ENCODE results near the gene ANO2.
"Not testable (repeated sequence)": the region's sequence is repeated elsewhere in the genome, so short reads cannot be mapped to it uniquely, and the experiment has no call there.

Gene ANO2

DNA sequence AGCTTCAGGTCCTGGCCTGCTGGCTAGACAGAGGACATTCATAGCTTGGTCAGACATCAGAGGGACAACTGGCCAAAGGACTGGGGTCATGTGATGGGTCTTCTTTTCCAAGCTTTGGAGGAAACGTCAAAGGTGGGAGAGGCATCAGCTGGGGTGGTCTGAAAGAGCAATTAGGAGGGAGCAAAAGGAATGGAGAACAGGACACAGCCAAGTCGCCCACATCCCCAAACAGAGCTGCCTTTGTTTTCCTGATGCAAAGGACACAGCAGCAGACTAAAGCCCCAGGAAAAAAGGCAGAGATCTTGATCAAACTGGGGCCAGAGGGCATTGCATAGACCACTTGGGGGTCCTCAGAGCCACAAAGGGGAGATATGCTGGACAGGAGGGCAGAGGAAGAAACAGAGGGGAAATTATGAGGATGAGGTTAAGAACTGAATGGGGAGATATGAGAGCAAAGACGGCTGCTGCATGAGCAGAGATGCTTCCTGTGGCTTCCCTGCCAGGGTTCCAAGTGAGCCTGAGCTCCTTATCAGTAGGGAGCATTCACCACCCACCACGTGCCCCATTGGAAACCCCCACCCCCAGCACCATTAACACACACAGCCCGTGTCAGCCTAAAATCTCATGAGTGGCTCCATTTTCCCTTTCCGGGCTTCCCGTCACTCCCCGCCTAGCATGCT is 62.4 kb downstream of the ANO2 start:
- DNase-seq: no peak

DNA sequence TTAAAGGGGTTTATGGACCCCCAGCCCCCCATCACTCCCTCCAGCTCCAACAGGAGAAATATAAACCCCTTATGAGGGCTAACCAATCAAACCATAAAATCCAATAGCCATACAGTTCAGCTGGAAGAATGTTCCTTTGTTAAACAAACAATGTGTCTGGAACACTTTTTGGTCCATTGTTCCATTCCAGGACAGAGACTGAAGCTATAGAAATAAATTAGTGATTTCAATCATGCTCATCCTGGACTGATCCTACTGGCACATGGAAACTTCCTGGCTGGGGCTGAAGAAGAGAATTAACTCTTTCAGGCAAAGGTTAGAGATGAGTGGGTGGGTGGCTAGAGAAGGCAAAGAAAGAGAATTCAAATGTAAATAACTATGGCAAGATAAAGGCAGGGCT is 63.4 kb downstream of the ANO2 start:
- no peak for DNase-seq

DNA sequence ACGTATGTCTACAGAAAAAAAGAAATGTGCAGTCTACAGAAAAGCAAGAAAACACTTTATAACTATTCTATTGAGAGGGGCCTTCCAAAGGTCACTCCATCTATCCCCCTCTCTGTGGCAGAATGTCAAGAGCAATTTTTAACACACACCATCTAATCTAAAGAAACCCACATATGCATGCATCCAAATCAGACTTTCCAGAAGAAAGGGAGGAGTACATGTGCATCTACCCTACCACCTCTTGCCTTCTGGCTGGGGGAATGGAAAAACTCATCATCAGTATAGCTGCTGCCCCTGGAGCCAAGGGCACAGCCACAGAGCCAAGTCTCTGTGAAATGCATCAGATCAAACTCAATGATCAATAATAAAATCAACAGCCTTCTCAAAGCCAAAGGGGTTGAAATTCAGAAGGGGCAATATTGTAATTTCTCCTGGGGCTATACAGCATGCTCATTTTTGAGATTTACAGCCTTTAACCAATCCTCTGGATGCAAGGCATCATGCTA is 63.9 kb downstream of the ANO2 start:
- DNase-seq: no peak

DNA sequence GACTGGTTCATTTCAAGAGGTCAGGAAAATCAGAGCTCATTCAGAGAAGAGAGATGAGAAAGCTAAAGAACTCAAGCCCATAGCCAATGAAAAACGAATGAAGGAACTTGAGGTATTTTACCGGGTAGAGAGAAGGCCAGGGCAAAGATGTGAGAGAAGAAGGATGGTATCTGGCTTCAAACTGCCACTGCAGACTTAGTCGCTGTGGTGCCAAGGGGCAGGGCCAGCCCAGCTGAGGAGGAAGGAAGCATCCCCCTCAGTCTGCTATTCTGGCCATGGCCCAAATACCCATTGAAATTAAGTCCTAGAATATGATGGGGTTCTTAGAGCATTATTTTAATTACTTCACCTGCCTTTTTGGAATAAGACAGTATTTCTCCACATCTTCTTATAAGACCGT is 69.2 kb downstream of the ANO2 start:
- DNase-seq: no peak

DNA sequence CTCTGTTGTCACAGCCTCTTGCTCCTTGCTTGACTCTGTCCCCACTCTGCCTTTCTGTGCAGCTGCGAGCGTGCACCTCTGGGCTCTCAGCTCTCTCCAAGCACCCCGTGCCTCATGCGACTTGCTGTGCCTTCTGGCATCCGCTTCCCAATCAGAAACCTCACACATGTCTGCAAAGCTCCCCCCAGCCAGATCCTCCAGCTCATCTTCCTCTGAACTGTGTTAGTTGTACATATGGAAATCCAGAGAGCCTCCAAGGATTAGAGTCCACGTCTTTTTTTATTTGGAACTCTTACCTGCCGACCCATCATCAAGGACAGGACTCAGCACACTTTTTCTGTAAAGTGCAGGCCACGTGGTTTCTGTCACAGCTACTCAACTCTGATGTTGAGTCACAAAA is 70.5 kb downstream of the ANO2 start:
- DNase-seq: no peak

DNA sequence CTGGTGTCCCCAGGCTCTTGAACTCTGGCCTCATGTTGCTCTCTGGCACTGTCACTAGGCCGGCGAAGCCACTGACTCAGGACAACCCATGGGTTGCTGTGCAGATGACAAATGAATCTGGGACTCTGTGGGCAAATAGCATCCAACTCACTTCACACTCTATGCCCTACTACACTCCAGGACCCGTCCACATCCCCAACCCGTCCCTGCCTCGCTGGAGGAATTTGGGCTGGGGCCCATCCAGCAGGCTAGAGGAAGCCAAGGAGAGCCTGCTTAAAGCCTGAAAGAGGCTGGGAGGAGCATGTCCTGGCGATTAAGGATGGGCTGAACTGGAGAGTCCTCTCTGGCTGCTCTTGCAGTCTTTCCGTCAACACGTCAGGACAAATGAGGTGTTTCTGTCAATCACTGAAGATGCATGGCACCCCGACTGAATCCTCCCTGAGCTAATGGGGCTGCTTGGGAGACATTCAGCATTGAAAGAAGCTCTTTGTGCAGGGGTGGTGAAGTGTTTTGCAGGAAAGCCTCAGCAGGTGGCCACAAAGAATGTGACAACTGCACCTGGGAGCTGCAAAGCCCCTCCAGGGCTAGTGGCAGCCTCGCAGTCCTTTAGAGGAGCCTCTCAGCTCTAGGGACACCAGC is 71.7 kb downstream of the ANO2 start:
- no peak for DNase-seq

DNA sequence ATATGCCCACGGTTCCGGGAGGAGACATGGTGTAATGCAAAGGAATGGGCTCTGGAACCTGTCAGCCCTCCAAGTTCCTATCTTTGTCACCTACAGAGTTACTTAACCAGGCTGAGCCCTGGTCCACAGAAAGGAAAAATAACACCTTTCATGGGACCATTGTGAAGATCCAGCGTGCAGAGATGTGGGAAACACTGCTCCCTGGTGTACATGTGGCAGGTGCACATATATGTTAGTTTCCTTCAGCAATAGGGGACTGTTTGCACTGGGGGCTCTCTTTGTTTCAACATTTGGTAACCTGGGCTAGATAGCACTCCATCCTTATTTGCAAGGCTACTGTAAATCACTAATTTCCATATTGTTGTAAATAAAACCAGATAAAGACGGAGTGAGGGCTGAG is 72.3 kb downstream of the ANO2 start:
- no peak for DNase-seq

DNA sequence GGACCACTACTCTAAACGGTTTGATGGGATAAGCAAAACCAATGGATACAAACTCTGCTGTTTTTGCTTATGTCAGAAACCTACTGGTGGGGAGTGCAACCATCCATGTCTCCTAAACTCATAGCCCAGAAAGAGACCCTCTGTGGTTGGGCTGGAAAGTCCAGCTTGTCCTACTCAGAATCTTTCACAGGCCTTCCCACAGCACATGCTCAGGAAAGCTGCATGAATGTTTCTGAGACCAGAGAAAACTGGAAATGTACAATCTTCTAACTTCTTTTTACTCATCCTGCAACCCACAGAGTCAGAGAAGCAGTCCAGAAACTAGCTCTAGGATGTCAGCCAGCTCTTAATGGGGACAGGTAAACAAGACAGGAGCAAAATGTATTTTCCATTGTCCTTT is 73.3 kb downstream of the ANO2 start:
- no peak for DNase-seq

DNA sequence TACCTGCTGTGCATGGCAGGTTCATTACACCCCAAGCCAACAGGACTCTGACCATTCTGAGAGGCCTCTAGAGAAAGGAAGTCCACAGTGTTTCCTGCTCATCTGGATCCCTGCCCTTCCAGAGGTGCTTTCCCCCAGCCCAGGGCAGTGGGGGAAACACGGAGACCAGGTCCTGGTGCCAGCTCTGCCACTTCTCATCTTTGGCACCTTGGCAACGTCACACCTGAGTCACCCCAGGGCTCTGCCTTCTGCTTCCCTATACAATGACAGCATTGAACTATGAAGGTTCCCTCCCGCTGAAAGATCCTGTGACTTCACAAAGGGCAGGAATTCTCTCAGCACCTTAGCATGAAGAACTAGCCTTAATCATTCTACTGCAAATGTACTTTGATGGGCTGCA is 74.9 kb downstream of the ANO2 start:
- DNase-seq: no peak

DNA sequence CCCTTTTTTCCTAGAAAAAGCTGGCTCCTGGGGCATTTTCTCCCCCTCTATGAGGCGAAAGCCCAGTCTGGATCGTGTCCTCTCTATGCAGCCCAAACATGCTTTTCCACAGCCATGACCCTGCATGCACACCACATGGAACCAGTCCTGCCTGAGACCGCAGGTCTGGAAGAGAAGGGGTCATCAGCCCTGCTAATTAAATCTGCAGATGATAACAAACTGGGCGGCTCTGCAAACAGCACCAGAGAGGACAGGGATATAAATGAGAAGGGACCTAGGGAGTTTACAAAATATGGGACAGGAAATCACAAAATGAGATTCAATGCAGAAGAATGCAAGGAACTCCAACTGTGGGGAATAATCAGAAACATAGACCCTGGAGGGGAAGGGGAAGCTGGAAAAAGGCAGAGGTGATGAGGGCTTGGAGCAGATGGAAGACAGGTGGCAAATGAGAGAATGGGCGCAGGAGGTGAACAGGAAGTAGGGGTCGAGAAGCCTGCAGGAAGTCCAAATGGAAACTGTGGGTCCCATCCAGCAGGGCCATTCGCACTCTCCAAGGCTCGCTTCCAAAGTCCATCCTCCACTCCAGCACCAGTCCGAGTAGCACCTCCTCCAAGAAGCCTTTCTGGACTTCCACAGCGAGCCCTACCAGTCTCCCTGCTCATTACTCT is 76.3 kb downstream of the ANO2 start:
- no peak for DNase-seq

DNA sequence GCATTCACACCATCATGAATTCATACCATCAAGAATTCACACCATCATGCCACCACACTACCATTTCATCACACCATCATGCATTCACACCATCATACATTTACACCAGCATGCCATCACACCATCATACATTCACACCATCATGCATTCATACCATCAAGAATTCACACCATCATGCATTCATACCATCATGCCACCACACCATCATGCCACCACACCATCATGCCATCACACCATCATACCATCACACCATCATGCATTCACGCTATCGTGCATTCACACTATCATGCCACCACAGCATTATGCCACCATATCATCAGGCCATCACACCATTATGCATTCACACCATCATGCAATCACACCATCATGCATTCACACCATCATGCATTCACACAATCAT is 79.7 kb downstream of the ANO2 start:
- DNase-seq: no peak

DNA sequence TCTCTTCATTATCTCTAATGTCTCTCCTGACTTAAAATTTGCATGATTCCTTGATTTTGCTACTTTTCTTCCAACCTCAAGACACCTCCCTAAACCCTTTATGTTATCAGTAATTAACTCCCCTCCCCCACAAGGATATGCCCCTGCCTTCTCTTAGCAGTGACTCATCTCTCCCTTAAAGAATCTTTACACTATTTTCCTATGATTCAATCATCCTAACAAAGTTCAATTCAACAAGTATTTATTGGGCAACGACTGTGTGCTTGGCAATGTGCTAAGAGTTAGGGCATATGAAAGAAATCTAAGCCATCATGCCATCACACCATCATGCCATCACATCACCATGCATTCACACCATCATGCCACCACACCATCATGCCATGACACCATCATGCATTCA is 80.1 kb downstream of the ANO2 start:
- no peak for DNase-seq

DNA sequence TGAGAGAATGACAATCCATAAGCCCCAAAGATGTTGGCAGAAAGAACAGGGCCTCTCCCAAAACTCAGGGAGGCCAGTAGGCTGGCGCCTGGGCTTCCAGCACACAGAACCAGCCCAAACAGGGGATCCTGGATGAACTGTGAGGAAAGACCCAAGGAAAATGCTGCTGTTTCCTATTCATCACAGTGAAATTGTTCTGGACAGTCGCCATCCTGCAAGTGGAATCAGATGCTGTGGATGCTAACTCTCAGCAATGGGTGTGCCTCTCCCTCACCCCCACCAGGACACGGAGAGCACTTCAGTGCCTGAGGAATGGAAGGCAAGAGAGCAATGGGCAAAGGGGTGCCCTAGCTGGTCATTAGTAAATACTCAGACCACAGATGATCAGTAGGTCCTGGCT is 80.8 kb downstream of the ANO2 start:
- no peak for DNase-seq

DNA sequence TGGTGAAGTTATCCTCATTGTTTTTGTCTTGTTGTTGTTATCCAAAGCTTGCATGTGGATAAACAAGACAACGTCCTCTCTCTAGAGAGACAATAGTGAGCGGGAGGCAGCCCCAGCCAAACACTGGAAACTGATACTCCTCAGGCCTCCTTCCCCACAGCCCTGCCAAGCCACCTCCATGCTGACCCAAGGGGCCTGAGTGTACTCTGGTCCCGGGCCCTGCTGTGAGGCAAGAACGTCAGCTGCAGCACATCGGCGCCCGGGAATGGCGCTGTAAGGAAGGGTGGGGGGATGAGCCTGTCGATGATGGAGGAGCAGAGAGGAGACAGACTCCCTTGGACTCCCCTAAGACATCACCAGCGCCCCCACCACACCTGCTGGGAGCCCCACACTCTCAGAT is 83.6 kb downstream of the ANO2 start:
- no peak for DNase-seq

DNA sequence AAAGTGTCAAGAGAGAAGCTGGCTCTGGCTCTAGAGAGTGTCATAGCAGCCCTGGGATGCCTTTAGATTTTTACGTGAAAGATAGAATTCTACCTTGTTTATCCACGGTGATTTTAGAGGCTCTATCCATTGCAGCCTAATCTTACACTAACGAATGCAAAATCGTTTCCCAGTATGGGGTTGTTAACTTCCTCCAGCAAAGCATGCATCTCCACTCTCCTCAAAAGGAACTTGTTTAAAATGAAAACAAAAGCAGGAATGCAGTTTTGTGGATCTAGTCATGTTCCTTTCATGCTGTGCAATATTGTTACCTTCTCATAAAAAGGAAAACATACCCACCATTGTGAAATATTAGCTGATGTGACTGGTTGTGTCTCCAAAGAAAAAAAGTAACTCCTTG is 88.4 kb downstream of the ANO2 start:
- no peak for DNase-seq

DNA sequence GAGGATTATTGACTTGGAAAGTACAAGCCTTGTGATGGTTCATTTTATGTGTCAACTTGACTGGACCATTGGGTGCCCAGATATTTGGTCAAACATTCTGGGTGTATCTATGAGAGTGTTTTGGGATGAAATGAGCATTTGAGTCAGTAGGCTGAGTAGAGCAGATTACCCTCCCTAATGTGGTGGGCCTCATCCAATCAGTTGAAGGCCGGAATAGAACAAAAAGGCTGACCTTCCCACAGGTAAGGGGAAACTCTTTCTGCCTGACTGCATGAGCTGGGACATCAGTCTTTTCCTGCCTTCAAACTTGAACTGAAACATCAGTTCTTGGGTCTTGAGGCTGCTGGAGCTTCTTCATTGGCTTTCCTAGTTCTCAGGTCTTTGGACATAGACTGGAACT is 98.1 kb downstream of the ANO2 start:
- no peak for DNase-seq

DNA sequence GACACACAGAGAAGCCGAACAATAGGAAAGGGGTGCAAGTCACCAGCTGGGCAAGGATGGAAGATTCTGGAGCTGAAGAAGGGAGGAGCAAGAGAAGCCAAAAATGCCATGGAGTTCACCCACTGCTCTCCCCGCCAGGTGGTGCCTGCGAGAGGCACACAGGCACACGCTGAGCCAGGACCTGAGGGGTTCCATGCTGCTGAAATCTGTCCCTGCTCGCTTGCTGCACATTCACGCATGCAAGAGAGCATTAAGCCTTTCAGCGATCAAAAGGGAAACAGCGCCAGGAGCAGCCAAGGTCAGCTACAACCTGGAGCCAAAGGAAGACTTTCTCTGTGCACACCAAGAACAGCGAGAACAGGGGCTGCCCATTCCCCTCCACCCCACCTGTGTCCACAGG is 104.1 kb downstream of the ANO2 start:
- no peak for DNase-seq

DNA sequence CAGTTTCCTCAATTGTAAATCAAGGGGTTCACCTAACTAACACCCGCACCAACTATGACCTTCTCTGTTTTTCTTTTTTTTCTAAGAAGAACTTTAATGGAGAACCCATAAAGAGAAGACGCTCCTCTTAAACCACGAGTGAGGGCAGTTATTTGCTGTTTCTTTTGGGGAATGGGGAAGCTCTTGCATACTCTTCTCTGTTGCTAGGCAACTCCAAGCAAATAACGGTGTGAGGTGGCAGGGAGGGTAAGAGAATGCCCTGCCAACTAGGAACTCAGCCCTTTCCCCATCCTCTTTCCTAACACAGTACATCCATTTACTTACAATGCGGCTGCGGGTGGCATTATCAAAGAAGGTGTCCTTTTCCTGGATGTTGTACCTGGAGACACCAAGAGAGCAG is 114.9 kb downstream of the ANO2 start:
- no peak for DNase-seq

DNA sequence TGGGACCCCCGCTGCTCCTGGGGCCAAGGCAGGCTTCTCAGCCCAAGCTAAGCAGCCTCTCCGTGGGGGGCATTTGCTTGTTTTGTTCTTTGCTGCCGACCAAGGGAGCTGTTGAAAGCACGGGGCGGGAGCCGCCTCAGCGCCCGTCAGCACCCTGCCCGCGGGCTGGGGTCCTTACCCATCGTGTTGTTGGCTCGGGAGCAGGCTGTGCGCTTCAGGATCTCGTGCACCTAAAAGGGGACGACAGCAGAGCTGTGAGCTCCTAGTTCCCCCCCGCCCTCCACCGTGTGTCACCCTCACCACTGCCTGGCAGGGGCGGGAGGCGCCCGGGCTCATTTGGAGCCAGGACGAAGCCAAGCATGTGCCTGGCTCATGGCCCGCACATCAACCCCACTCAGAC is 117.5 kb downstream of the ANO2 start:
- DNase-seq: no peak

DNA sequence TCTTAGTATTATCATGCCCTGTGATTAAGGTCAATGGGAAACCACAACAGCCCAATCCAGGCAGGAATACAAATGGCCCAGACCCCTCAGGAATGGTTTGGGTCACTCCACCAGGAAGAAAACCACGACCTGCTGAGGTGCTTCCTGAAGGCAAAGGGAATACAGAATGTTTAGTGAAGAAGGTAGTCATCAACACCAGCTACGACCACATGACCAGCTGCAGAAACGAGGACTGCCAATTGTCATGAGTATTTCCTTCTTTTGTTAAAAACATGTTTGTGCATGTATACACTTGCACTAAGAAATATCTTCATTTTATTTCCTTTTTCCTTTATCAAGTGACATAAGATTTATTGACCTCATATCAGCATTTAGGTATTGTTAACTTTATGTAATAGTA is 119.3 kb downstream of the ANO2 start:
- not testable (repeated sequence) for DNase-seq

DNA sequence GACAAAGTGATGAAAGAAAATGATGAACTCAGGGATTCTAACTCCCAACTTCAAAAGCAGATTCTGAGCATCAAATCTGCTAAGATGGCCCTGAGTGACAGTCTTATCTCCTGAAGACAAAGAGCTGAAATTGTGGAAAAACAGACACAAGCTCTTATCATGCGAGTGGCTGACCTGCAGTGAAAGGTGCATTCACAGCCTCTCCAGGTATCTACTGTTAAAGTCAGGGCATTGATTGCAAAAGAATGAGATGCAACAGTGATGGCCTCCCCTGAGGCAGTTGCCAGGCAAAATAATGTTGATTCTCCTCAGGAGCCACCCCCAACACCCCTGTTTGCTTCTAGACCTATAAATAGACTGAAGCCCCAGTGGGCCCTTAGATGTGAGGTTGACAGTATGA is 126.2 kb downstream of the ANO2 start:
- not testable (repeated sequence) for DNase-seq

DNA sequence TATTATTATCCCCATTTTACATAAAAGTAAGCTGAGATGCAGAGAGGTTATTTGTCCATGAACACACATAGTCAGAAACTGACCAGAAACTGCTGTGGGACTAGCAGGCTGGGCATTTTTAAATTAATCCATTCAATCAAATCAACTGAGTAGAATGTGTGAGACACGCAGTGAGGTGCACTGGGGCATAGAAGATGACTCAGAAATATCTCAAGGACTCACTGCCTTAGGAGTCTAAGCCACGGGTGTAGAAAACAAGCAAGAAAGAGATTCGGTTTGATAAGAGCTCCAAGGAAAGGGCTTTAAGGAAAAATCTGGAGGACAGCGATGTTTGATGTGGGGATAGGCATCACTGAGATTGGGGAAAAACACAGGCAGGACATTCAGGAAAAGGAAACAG is 127.8 kb downstream of the ANO2 start:
- DNase-seq: no peak

DNA sequence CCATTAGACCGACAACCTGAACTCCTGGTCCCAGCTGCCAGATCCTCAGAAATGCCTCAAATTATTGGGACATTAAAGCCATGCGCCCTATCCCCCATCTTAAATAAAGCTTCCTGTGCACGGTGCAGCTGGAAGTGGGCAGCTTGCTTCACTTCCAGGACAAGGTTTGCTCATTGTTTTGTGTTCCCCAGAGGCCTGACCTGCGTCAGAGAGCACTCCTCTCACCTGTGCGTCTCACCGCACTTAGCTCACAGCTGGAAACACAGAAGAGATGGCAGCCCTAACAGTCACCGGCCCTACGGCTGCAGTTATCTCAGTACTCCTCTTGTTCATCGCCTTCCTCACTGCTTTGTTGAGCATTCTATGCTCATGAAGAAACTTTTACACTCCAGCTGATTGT is 135.5 kb downstream of the ANO2 start:
- no peak for DNase-seq

DNA sequence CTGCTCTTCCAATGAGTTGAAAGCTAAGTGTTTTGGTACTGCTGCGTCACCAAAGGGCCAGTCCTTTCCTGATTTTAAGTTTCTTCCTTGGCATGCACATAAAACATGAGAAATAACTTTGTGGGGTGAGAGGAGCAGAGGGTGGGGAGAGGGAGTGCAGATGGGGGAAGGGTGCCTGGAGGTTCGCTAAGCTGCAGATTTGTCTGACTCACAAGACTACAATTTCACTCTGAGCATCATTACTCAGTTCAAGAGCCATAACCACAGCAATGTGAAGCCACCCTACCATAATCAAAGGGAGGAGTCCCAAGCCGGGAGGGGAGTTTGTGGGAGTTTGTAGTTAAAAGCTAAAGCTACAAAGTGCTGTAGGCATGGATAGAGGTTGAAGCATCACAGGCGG is 136.1 kb downstream of the ANO2 start:
- no peak for DNase-seq

All from DMS153 (cell line).